MCF 10A (cell line): ENCODE data around the gene GAL3ST2. TPM values are rescaled to one million over a fixed set of nuclear protein-coding genes. Genes with fewer than 3 reads are reported as not detected.

Experiments
- BruUV-seq: library from RNA; stranded (reverse); fragments of 400-500 nt; replicated peaks from 2 replicates; lab custom pipeline; 2021; lab: Mats Ljungman, UMichigan
- CTCF ChIA-PET: fragments of 300-600 bp; sonication (Branson Sonifier 250); formaldehyde crosslinking; extraction: SDS; loops from one replicate; lab custom pipeline; 2021; ENCODE audit warnings: antibody characterized with exemption, inconsistent platforms; lab: Yijun Ruan, JAX
- POLR2A ChIA-PET: fragments of 300-600, 350-650 bp; sonication (Branson Sonifier 250); formaldehyde crosslinking; extraction: SDS; loops from one replicate; lab custom pipeline; 2020; ENCODE audit warnings: antibody characterized with exemption, inconsistent platforms; lab: Yijun Ruan, JAX
- DNase-seq: peaks from one replicate; pipeline ENCODE4 v3.0.0-alpha.2; 2018; ENCODE audit not compliant: unreplicated experiment
- H3K27ac Mint-ChIP-seq: one replicate; pipeline ENCODE4 v1.8.0; 2022; ENCODE audit warnings: mild to moderate bottlenecking, low read depth, mixed read lengths; ENCODE audit not compliant: unreplicated experiment
- H3K27me3 Mint-ChIP-seq: one replicate; pipeline ENCODE4 v1.8.0; 2022; ENCODE audit warnings: mixed read lengths; ENCODE audit not compliant: insufficient read depth, unreplicated experiment
- H3K36me3 Mint-ChIP-seq: one replicate; pipeline ENCODE4 v1.8.0; 2022; ENCODE audit warnings: mild to moderate bottlenecking, moderate library complexity, mixed read lengths; ENCODE audit not compliant: insufficient read depth, unreplicated experiment
- H3K4me1 Mint-ChIP-seq: one replicate; pipeline ENCODE4 v1.8.0; 2022; ENCODE audit warnings: mixed read lengths; ENCODE audit not compliant: insufficient read depth, unreplicated experiment
- H3K4me3 Mint-ChIP-seq: one replicate; pipeline ENCODE4 v1.8.0; 2022; ENCODE audit warnings: mild to moderate bottlenecking, moderate library complexity, mixed read lengths; ENCODE audit not compliant: unreplicated experiment
- H3K9me3 Mint-ChIP-seq: one replicate; pipeline ENCODE4 v1.8.0; 2022; ENCODE audit warnings: mixed read lengths; ENCODE audit not compliant: unreplicated experiment
- CTCF ChIP-seq: fragments of 200-600 bp; IDR thresholded peaks from one replicate; pipeline ENCODE4 v1.8.0; 2022; ENCODE audit warnings: antibody characterized with exemption, mild to moderate bottlenecking; ENCODE audit not compliant: unreplicated experiment
- intact Hi-C: fragments of 100-400 bp; cut with micrococcal nuclease; formaldehyde crosslinking; loops from 2 replicates; pipeline ENCODE4 v1.14.1; 2022
- total RNA-seq: library from RNA; stranded (reverse); gene quantifications from 2 replicates; pipeline ENCODE4 v1.2.3, GENCODE V29; 2022

Gene GAL3ST2
- total RNA-seq, 1 experiment from 2014 or later: not detected

GRCh38 chr2:241842620-241843211 is 66.1 kb downstream of the GAL3ST2 start:
- ChIA-PET POLR2A (no interaction called here), CTCF (interaction anchor here (0.6 kb wide), 1 partner anchor 9 kb away, joined by 3 read pairs; no protein-coding TSS in a partner anchor)
- H3K4me1 Mint-ChIP-seq: no peaks in the 10 kb centered on the region
- no peak for DNase-seq
- H3K27me3 Mint-ChIP-seq: peaks cover 49% of the 10 kb centered on the region
- H3K4me3 Mint-ChIP-seq: no peak overlapping the region
- TF ChIP-seq CTCF: no peak
- intact Hi-C loops: no loop called here
- no TSS peak for BruUV-seq
- no peaks in the 10 kb centered on the region for H3K9me3 Mint-ChIP-seq
- no peak overlapping the region for H3K27ac Mint-ChIP-seq
- no peaks in the 10 kb centered on the region for H3K36me3 Mint-ChIP-seq

GRCh38 chr2:241843321-241844065 is 66.9 kb downstream of the GAL3ST2 start:
- no TSS peak for BruUV-seq
- H3K27me3 Mint-ChIP-seq: peaks cover 41% of the 10 kb centered on the region
- no peaks in the 10 kb centered on the region for H3K36me3 Mint-ChIP-seq
- DNase-seq: no peak
- H3K4me3 Mint-ChIP-seq: no peak overlapping the region
- CTCF ChIA-PET: no interaction called here
- TF ChIP-seq CTCF: no peak
- H3K9me3 Mint-ChIP-seq: no peaks in the 10 kb centered on the region
- POLR2A ChIA-PET: no interaction called here
- H3K27ac Mint-ChIP-seq: no peak overlapping the region
- intact Hi-C loops: no loop called here
- H3K4me1 Mint-ChIP-seq: no peaks in the 10 kb centered on the region

GRCh38 chr2:241844066-241844728 is 67.6 kb downstream of the GAL3ST2 start:
- Mint-ChIP-seq H3K4me3 (peak overlapping the region; percentile 45), H3K4me1 (no peaks in the 10 kb centered on the region), H3K36me3 (no peaks in the 10 kb centered on the region), H3K27ac (no peak overlapping the region), H3K9me3 (no peaks in the 10 kb centered on the region), H3K27me3 (peaks cover 34% of the 10 kb centered on the region)
- intact Hi-C loops: no loop called here
- no peak for TF ChIP-seq CTCF
- CTCF ChIA-PET: interaction anchor here (0.5 to 1.2 kb wide), 4 partner anchors 9 to 826 kb away, joined by 3 read pairs; no protein-coding TSS in a partner anchor
- no peak for DNase-seq
- no TSS peak for BruUV-seq
- POLR2A ChIA-PET: no interaction called here
